HG03135 (cell line): Measurements from ENCODE around the gene CDKAL1.
"Not testable (repeated sequence)": the region's sequence is repeated elsewhere in the genome, so short reads cannot be mapped to it uniquely, and the experiment has no call there.

Source experiments
- ATAC-seq: cut with Tn5 transposase; IDR thresholded peaks from one replicate; pipeline ENCODE4 v1.9.1; 2021; ENCODE audit warnings: mild to moderate bottlenecking, moderate library complexity; ENCODE audit not compliant: unreplicated experiment

CDKAL1 gene

DNA sequence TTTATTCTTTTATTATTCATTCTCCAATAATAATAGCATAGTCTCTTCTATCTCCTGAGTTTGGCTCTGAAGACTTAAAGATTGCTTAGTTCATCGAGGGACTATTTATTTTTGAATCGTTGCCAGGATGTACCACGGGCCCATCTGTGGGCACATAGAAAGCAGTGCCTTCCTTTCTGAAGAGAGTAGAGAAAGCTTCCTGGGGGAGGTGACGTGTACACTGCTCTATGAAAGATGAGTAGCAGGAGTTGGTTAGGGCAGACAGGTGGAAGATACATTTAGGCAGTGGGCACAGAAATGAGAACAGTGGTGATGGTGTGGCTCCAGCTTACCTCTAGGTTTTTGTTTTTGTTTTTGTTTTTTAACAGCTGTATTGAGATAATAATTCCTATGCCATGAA is 98.4 kb downstream of the CDKAL1 start:
- ATAC-seq, result no peak

DNA sequence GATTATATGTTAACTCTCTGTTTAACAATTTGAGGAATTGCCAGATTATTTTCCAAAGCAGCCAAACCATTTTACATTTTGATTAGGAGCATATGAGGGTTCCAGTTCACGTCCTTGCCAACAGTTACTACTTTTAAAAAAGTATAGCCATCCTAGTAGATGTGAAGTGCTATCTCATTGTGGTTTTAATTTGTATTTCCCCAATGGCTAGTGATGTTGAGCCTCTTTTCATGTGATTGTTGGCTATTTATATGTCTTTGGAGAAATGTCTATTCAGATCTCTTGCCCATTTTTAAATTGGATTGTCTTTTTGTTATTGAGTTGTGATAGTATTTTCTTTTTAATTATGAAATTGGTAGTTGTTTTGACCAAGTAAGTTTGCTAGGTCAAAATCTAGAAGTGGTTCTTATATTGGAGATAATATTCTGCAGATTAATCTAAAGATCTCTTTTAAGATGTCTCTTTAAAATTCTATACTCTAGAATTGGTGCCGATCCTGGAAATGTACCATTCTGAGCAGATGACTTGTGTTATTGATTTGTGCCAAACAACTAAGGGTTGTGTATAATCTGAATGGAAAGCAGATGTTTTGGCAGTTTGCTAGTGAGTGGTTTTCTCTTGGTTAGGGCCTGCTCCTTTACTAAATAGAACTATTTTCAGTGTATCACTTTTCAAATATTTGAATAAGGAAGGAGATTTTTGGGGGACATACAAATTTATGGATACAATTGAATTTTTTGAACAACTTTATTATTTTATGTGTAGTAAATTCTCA is 99.5 kb downstream of the CDKAL1 start:
- no peak for ATAC-seq

DNA sequence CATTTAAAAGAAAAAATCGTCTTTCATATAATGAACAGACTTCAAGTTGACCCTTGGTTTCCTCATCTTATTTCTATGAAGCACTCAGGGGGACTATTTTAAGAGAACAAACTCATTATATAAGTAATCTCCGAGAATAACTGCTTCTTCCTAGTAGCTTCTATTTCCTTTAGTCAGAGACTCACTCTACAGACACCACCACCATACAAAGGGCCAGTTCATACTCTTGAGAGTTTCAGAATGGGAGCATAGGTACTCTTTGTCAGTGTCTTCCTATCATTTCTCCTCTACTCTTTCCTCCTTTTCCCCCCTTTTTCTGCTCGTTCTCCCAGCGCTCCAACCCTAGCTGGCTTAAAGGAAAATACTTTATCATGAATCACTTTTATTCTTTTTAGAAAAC is 104.9 kb downstream of the CDKAL1 start:
- ATAC-seq, result no peak

DNA sequence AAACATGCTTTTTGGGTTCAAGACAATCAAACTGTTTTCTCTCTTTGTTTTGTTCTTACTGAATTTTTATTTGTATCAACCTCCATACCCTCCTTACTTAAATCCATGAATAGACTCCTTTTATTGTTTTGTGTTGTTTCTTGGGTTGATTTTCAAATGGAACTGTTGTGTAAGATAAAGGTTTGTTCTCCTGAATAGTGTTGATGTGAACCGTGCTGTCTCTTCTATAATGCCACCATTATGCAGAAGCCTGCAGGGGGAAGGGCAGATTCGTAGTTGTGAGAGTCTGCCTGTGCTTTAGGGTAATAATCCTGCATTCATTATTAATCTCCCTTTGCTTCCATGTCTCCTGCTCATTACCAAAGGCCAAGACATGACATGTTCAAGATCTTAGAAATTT is 105.9 kb downstream of the CDKAL1 start:
- ATAC-seq, result no peak

DNA sequence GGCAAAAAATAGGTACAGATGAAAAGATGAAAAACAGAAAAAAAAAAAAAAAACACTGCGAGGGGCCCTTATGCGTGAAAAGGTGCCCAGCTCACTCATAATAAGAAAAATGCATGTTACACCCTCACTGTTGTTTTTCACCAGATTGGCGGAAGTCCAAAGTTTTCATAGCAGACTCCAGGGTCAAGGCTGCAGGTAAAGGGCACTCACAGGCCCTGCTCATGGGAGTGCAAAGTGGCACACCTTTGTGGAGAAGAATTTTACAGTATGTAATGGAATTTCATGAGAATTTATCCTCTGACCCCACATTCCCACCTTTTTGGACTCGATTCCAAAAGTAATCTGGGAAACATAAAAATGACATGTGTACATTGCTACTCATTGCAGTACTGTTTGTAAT is 108.2 kb downstream of the CDKAL1 start:
- no peak for ATAC-seq

DNA sequence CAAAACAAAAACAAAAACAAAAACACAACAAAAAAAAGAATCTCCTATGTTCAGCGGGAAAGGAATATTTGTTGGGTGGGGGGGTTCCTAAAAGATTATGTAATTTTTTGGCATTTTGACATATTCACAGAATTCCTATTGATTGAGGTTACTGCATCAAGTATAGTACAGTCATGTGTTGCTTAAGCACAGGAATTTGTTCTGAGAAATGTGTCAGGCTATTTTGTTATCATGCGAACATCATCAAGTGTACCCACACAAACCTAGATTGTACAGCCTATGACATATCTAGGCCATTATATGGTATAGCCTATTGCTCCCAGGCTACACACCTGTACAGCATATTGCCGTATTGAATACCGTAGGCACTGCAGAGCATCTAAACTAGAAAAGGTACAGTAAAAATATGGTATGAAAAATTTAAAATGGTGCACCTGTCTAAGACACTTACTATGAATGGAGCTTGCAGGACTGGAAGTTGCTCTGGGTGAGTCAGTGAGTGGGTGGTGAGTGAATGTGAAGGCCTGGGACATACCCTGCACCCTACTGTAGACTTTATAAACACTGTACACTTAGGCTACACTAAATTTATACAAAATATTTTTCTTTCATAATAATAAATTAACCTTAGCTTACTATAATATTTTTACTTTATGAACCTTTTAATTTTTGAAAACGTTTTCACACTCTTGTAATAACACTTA is 110.6 kb downstream of the CDKAL1 start:
- ATAC-seq, result no peak

DNA sequence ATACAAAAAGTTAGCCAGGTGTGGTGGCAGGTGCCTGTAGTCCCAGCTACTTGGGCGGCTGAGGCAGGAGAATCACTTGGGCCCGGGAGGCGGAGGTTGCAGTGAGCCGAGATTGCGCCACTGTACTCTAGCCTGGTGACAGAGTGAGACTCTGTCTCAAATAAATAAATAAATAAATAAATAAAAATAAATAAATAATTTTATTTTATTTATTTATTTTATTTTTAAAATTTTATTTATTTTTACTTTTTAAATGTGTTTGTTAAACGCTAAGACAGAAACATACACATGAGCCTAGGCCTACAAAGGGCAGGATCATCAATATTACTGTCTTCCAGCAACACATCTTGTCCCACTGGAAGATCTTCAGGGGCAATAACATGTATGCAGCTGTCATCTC is 111.3 kb downstream of the CDKAL1 start:
- not testable (repeated sequence) for ATAC-seq

DNA sequence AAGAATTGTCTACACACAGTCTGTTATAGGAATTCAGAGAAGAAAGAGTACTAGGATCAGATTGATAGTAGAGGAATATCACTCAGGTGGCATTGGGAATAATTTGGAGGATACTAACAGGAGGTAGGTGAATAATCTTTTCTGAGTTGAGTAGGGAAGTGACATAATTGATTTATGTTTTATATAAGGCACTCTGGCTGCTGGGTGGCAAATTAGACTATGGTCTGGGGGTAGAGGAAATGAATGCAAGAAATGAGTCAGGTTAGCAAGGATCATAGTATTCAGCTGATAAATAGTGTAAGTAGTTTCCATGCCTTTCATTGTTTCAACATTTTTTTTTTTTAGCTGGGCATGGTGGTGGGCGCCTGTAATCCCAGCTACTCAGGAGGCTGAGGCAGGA is 113.3 kb downstream of the CDKAL1 start:
- ATAC-seq, result no peak

DNA sequence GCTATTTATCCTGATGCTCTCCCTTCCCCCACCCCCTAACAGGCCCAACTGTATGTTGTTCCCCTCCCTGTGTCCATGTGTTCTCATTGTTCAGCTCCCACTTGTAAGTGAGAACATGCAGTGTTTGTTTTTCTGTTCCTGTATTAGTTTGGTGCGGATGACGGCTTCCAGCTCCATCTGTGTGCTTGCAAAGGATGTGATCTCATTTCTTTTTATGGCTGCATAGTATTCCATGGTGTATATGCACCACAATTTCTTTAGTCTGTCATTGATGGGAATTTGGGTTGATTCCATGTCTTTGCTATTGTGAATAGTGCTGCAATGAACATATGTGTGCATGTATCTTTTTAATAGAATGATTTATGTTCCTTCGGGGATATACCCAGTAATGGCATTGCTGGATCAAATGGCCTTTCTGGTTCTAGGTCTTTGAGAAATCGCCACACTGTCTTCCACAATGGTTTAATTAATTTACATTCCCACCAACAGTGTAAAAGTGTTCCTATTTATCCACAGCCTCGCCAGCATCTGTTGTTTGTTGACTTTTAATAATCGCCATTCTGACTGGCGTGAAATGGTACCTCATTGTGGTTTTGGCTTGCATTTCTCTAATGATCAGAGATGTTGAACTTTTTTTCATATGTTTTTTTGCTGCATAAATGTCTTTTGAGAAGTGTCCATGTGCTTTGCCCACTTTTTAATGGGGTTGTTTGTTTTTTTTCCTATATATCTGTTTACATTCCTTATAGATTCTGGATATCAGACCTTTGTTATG is 115.6 kb downstream of the CDKAL1 start:
- not testable (repeated sequence) for ATAC-seq

DNA sequence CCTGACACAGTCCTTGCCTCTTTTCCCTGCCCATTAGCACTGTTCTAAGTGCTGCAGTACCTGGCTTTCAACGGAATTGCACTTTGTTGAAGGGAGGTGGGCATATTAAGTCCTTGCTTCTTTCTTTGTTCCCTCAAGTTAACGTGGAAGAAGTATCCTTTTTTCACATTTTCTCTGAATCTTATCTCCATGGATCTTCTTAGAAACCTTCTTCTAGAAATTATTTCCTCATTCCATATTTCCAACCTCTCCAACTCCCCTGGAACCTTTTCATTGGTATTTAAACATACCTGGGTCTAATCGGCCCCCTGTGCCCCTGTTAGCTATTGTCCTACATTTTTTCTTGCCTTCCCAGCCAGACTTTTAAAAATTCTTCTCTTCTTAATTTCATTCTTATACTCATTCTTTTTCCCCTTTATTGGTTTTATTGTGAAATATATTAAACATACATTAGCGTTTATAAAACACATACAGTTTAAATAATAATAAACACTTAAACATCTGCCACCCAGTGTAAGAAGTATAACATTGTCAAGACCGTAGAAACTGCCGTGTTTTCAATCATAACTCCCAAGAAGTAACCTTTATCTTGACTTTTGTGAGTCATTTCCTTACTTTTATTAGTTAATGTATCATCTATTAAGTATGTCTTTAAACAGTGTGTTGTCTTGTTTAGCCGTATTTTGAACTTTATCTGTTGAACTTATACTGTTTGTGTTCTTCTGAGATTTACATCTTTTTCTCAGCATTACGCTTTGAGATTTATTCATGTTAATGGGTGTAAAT is 118.2 kb downstream of the CDKAL1 start:
- ATAC-seq, result no peak

DNA sequence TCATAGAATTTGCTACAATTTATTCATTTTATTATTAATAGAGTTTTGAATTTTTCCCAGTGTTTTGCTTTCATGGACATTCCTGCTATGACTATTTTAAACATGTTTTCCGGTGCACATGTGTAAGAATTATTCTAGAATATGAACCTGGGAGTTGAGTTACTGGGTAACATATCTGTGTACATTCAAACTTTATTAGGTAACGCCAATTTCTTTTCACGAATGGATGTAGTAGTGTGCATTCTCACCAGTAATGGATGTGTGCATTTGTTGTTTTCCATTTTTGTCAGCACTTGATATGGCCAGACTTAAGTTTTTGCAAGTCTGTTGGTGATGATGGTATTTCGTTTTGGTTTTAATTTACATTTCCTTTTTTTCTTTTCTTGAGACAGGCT is 118.8 kb downstream of the CDKAL1 start:
- ATAC-seq, result no peak

DNA sequence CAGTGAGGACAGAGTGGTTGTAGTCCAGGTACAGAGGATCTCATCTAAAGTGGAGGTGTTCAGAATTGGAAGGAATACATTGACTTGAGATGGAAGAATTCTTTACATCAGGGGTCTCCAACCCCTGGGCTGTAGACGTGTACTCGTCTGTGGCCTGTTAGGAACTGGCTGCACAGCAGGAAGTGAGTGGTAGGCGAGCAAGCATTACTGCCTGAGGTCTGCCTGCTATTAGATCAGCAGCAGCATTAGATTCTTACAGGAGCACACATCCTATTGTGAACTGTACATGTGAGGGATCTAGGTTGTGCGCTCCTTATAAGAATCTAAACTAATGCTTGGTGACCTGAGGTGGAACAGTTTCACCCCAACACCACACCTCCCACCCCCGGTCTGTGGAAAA is 121.1 kb downstream of the CDKAL1 start:
- ATAC-seq, result no peak

DNA sequence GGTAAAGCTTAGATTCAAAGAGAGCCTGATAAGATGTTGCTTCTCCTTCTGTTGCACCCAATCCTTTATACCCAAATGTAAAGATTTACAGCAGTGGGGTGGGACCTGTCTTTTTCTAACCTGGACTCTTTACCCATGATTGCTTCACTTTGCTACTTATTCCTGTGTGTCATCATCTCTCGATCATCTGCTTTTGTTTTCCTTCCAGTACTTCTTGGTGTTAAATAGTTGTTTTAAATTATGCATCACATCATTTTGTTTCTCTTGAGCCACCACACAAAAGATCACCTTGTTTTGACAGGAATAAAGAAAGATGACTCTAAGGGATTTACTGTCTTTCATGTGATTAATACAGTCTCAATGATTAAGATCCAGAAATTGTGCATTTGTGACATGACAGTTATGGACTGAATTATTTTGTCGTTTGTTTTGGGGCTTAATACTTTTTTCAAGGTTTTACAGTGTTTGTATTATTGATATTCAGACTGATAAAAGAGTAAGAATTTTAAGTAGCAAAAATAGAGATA is 123.1 kb downstream of the CDKAL1 start:
- no peak for ATAC-seq

DNA sequence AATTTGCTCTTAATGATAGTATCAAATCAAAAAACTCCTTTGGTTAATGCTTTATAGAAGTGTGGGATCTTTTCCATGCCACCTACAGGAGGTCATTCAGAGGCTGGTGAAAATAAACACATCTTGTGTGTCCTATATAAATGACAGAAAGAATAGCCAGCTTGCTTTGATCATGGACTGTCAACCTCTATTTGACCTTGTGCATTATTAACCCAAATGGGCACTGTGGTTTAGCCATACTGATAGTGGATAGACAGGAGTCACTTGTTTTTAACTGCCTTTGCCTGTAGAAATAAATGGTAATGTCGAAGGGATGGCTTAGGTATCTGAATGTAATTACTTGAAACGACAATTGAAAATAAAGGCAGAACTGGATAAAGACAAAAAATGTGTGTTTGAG is 123.8 kb downstream of the CDKAL1 start:
- no peak for ATAC-seq

DNA sequence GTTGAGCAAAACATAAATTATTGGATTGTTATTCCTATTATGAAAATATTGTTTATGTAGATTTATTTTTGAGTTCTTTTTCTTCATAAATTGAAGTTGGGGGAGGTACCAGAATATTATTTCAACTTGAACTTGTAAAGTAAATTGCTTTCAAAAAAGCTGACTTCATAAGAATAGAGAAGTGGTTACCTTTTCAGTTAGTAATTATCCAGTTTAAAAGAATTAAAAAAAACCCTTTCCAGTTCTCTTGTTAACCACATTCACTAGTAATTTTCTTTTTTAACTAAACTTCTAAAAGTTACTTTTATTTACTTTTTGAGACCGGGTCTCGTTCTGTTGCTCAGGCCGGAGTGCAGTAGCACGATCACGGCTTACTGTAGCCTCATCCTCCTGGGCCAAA is 124.3 kb downstream of the CDKAL1 start:
- ATAC-seq, result no peak

DNA sequence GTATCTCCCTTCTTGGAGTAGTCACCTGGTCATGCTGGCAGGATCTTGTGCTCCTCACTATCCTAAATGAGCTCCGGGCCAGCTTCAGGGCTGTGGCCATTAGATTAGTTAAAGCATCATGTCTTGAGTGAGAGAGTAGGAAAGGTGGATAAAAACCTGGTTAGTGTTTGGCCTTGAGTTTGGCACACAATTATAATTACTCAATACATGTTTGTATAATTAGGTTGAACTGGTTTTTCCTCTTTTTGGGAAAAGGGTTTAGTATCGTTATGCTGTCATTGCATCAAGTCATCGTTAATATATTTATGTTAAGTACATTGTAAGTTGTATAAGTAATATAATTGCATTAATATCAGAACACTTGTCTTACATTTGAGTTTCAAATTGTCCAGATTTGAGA is 126.3 kb downstream of the CDKAL1 start:
- no peak for ATAC-seq

DNA sequence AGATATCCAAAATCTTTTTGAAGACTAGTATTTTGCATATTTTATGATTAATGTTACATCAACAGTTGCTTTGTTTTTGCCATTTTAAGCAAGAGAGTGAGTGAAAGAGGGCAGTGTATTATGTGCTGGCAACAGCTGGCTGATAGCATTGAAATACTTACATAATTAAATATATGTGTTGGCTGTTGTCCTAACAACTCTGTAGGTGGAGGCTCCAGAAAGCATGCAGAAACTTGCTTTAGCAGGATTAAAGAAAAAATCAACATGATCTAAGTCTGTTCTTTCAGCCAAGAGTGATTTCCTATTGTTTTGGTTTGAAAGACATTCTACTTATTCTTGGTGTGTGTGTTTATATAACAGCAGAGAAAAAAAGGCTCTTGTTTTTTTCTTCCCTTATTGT is 127.5 kb downstream of the CDKAL1 start:
- ATAC-seq, result no peak

DNA sequence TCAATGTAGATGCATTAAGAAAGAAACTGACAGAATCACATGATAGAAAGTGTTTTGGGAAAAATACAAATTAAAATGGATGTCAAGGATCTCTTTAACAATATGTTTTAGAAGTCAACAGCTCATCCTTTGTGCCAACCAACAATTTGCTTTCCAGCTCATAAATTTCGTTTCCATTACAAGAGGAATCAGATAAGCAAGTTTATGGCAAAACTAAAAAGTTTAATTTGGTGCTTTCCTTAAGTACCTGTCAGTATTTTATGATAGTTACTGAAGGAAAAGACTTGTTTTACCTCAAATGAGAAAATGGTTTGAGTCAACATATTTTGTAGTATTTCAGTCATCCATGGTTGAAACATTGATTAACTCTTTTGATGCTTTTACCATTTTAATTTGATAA is 130.0 kb downstream of the CDKAL1 start:
- no peak for ATAC-seq

DNA sequence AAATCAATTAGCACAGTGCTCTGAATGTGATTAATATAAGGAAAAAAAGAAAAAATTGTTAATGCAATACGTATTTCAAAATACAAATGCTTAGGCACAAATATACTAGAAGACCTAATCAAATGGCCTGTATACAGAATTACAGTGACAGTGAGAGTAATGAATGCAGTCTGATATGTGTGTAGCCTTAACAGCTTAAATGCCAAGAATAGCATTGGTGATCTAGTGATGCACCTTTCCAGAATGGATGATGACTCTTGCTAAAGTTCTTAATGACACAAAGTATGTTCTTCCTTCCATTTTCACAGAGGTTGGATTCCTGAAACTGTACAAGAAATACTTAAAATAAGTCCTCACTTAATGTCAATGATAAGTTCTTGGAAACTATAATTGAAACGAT is 131.0 kb downstream of the CDKAL1 start:
- no peak for ATAC-seq

DNA sequence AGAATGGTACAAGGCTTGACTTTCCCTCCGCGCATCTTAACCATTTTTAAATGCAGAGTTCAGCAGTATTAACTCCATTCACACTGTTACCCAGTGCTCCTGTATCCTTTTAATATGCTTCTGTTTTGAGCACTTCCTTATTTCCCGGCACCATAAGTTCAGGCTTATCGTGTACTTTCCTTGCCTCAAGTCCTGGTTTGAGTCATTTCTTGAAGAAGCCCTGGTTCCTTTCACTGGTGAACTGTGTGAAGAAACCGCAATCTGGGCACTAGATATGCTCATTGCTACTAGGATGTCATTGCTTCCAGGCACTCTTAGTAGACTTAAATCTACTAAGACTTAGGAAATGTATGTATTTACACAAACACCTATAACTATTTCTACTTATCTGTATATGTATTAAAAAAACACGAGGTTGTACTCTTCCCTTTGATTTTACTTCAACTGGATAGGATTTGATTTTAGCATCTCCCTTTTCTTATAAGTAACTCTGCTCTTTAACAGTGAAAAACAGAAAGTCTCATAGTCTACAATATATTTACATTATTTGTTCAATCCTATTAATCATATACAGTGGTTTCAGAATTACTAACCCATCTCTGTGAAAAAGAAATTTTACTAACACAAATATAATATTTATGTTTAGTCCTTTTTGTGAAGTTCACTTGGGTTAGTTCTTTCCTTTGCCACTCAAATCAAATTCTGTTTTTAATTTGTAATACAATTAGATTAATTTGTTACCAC is 135.5 kb downstream of the CDKAL1 start:
- ATAC-seq, result peak; percentile 87
